ENCODE results near the gene TOP3A.
"Not testable (repeated sequence)": the region's sequence is repeated elsewhere in the genome, so short reads cannot be mapped to it uniquely, and the experiment has no call there.

The TOP3A gene

DNA sequence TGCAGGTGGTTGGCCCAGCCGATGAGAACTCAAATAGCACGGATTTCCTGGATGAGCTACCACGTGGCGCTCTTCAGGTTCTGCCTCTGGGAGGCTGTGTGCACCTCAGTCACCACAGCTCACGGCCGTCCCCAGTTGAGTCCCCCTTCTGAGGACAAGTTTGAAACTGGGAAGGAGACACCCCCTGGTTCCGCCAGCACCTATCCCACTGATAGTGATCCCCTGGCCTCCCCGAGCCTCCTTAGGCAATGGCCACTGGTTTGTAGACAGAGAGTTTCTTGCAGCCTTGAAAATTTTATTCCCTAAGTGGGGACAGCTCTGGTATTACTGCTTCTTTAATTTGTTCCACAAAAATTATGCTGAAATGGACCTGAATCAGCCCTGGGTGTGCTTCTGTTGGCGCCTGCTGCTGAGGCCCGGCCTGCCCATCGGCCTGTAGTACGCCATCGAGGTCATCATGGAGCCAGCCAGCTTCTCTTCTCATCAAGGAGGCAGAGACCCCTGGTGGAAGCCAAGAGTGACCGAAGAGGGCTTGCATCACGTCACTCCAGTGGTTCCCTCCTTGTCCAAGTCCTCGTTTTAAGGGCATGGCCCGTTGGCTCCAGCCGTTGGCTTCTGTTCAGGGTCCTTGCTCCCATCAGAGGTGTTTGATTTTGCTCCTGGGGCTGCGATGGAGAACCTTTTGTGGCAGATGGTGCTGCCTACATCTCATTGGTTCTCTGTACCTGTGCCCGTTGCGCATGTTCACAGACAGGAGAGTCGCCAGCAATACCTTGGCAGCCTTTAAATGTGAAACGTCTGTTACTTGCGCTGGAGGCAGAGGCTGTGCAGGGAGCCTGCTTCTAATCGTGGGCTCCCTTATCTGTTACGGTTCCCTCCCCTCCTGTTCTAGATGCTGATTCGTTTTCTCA lies 9.6 kb upstream of the TOP3A start:
- DNase-seq: no peak

DNA sequence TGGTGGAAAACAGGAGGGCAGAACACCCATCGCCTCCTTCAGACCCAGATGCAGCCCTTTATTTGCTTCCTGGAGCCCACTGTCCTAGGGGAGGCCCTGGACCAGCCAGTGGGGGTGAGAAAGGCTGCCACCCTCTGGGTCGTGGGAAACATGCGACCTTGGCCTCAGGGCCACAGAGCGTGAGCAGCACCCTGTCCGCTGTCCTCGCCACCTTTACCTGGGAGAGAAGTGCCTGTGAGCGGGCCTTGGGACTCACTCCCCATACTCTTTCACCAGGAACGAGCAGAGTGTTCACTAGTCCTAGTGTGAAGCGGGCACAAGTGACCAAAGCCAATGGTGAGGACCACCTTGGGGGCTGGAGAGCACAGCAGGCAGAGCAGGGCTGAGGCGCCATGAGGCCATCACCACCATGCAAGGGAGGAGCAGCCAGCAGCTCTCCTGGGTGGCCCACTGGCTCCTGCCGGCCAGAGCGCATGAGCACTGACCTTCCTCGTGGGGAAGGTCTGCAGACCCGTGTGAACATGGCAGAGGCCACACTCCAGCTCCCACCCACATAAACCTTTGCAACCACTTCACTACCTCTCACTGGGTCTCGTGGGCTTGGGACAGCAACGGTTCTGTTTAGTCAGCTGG lies 8.8 kb upstream of the TOP3A start:
- DNase-seq: no peak

DNA sequence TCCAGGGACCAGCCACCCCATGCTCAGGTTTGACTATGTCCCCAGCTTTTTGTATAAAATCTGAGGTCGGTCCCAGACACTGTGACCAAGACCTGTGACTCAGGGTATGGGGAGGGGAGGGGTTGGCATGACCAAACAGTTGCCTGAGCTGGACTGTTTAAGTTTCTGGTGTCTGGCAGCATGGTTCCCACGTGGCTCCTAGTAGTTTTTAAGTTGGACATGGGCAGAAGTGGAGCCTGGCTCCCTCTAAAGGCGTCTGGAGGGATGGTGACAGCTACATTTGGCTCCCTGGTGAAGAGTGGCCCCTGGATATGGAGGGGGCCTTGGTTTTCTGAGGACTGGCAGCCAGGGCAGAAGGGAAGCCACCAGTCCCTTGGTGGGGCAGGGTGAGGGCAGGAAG lies 8.2 kb upstream of the TOP3A start:
- DNase-seq: no peak

DNA sequence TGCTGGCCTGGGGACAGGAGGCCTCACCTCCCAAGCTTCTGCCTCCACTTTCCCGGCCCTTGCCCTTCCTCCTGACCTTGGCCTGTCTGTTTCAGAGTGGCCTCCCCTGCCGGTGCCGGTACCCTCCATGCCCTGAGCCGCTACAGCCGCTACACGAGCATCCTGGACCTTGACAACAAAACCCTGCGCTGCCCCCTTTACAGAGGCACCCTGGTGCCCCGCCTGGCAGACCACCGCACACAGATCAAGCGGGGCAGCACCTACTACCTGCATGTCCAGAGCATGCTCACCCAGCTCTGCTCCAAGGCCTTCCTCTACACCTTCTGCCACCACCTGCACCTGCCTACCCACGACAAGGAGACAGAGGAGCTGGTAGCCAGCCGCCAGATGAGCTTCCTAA lies 7.7 kb upstream of the TOP3A start:
- no peak for DNase-seq

DNA sequence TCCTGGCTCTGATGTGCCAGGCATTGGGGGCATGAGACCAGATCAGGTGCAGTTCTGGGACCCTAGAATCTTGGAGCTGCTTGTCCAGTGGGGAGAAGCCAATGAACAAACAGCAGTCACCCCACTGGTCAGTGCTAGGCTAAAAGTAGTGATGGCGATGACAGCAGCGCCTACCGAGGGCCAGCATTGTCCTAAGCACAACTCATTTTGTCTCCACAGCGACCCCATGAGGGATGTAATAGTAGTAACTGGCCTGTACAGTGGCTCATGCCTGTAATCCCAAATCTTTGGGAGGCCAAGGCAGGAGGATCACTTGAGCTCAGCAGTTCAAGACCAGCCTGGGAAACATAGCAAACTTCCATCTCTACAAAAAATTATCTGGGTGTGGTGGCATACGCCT lies 6.5 kb upstream of the TOP3A start:
- DNase-seq: no peak

DNA sequence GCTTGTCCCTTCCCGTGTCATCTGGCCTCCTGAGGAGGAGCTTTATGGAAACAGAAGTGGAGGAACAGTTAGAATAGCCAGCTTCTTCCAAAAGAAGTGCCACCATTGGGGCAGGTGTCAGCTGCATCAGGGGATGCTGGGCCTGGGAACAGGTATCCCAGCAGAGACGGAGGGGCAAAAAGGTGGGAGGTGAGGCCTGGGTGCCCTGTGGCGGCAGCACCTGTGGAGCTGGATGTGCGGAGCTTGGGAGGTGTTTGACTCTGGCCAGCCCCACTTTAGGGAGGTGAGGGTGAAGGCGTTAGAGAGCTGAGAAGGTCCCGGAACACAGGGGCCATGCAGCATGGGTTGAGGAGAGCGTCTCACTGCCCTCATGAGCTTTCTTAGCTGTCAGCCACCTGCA lies 5.5 kb upstream of the TOP3A start:
- no peak for DNase-seq

DNA sequence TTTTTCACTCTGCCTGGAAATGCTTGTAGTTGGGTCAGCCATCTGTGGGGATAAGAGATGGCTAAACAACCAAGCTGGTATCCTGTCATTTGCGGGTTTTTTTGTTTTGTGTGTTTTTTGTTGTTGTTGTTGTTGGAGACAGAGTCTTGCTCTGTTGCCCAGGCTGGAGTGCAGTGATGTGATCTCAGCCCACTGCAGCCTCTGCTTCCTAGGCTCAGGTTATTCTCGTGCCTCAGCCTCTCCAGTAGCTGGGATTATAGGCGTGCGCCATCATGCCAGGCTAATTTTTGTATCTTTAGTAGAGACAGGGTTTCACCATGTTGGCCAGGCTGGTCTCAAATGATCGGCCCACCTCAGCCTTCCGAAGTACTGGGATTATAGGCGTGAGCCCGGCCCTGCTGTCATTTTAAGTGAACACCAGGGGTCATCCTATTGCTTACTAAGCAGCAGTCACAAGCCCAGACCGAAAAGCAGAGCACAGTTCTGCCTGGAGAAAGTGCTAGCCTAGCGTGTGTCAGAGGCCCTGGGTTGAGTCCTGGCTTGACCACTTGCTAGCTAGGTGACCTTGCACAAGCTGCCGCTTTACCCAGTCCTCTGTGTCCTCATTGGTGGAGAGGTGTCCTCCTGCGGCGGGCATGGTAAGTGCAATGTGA lies 4.9 kb upstream of the TOP3A start:
- DNase-seq: no peak

DNA sequence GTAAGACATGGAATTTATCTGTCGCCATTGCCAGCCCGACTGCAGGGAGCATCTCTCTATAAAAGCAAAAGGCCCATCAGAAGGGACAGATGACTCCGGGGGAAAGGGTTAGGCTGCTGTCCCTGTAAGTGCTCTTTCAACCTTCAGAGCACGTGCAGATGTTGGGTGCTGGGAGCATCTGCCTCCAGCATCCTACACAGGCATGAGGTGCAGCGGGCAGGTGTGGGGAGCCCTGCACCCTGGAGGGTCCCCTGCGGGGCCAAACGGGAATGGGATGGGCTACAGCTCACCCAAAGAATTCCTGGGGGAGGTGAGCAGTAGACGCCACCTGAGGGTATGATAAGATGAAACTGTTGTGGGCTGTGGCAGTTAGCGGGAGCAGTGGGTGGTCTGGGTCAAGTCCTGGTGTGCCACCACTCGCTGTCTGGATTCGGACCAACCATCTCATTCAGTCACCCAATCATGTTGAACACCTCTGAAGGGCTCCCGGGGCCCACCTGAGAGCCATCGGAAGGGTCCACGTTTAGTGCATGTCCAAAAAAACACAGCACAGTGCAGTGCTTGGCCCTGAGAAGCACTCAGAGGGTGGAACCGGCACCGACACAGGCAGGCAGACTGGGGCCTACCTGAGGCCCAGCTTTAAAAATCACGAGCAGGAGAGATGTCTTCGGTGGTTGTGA lies 4.1 kb upstream of the TOP3A start:
- DNase-seq: no peak

DNA sequence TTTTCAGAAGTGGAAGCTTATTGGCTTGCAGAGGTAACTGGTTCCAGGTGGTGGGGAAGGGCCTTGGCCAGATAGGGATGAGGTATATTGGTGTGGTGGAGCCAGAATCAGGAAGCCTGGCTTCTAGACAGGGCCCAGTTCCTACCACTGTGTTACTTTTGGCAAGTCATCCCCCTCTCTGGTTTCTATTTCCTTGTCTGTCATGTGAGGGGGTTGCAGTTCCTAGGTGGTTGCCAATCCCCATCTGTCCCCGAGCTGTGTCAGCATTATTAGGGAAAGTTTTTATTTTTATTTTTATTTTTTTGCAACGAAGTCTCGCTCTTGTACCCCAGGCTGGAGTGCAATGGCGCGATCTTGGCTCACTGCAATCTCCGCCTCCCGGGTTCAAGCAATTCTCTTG lies 3.3 kb upstream of the TOP3A start:
- DNase-seq: no peak

DNA sequence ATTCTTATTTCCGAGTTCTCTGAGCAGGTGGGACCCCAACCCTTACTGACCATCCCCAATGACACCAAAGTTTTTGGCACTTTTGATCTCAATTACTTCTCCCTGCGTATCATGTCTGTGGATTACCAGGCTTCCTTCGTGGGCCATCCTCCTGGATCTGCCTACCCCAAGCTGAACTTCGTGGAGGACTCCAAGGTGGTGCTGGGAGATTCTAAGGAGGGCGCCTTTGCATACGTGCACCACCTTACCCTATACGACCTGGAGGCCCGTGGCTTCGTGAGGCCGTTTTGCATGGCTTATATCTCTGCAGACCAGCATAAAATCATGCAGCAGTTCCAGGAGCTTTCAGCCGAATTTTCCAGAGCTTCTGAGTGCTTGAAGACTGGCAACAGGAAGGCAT lies 1.2 kb upstream of the TOP3A start:
- DNase-seq: no peak

DNA sequence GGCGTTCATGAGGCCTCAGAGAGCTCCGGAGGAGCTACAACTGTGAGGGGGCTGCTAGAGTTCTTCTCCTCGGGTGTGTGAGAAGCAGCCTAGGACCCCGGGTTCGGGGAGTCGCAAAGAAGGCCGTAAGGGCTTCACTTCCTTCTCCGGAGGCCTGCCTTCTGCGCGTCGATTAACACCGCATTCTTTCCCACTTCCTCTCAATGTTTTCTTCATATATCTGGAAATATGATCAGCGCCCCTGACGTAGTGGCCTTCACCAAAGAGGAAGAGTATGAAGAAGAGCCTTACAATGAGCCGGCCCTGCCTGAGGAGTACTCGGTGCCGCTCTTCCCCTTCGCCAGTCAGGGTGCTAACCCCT lies 748 bp upstream of the TOP3A start:
- no peak for DNase-seq

DNA sequence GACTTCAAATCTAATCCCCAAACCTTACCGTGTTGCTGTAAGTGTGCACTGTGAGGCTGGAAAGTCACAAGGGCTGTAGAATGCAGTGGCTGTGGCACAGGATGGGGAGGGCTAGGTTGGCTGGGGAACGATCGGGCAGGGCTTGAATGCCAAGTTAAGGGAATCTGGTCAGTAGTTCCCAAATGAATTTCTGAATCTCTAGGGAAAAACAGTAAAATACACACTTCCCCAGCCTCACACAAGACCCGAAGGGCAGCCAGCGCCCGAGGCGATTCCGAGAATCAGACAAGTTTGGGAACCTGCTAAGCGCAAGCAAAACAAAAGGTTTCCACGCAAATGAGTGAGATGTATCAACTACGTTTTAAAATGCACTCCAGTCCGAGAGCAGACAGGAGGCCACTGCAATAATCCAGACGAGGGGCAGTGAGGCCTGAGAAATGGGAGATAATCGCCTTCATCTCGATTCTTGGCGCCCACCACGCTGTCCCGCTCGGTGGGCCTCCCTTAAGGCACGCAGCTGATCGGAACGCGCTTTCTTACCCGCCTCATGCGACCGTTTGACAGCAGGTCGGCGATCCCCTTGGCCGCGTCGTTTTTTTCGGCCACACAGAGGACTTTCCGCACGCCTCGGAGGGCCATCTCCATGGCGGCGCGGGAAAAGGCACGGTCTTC lies 599 bp downstream of the TOP3A start:
- no peak for DNase-seq

DNA sequence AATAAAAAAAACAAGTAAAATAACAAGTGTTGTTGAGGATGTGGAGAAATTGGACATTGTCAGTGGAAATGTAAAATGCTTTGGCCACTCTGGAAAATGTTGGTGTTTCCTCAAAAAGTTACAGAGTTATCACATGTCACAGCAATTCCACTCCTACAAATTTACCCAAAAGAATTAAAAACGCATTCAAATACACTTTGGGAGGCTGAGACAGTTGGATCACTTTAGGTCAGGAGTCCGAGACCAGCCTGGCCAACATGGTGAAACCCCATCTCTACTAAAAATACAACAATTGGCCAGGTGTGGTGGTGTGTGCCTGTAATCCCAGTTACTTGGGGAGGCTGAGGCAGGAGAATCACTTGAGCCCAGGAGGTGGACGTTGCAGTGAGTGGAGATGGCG lies 5.6 kb downstream of the TOP3A start:
- DNase-seq: no peak

DNA sequence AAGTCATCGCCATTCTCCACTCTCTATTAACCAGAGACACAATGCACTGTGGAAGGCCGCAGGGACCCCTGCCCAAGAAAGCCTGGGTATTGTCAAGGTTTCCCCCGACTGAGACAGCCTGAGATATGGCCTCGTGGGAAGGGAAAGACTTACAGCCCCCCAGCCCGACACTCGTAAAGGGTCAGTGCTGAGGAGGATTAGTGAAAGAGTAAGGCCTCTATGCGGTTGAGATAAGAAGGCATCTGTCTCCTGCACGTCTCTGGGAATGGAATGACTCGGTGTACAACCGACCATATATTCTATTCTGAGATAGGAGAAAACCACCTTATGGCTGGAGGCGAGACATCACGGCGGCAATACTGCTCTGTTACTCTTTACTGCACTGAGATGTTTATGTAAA lies 11.6 kb downstream of the TOP3A start:
- DNase-seq: not testable (repeated sequence)

DNA sequence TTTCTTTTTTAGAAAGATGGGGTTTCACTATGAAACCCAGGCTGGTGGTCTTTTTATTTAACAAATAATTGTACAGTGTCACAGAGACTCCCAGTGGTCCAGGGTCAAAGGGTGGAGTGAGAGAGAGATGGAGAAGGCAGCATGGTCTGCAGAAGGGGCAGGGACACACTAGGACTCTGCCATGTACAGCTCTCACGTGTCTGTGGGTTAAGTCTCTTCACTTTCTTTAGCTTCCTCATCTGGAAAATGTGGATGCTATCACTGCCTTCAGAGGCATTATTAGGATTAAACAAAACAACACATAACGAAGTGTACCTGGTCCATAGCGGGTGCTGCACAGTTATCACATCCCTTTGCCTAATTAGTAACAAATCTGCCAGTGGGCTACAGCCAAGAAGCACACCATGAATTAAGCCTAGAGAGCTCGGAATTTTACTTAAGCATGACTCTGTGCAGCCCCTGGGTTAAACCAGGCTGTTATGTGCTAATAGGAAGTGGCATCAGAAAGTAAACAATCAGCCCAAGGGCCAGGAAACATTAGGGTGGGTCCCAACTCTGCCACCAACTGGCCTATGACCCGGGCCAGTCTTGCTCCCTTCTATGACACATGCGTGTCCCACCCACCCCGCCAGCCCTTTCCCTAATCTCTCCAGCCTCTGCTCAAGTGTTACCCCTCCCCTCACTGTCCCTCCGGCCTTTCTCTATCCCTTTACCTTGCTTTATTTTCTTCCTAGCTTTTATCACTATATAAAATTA lies 13.9 kb downstream of the TOP3A start:
- no peak for DNase-seq

DNA sequence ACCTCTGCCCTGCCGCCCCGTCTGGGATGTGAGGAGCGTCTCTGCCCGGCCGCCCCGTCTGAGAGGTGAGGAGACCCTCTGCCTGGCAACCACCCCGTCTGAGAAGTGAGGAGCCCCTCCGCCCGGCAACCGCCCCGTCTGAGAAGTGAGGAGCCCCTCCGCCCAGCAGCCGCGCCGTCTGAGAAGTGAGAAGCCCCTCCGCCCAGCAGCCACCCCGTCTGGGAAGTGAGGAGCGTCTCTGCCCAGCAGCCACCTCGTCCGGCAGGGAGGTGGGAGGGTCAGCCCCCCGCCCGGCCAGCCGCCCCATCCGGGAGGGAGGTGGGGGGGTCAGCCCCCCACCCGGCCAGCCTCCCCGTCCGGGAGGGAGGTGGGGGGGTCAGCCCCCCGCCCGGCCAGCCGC lies 16.7 kb downstream of the TOP3A start:
- DNase-seq: not testable (repeated sequence)

DNA sequence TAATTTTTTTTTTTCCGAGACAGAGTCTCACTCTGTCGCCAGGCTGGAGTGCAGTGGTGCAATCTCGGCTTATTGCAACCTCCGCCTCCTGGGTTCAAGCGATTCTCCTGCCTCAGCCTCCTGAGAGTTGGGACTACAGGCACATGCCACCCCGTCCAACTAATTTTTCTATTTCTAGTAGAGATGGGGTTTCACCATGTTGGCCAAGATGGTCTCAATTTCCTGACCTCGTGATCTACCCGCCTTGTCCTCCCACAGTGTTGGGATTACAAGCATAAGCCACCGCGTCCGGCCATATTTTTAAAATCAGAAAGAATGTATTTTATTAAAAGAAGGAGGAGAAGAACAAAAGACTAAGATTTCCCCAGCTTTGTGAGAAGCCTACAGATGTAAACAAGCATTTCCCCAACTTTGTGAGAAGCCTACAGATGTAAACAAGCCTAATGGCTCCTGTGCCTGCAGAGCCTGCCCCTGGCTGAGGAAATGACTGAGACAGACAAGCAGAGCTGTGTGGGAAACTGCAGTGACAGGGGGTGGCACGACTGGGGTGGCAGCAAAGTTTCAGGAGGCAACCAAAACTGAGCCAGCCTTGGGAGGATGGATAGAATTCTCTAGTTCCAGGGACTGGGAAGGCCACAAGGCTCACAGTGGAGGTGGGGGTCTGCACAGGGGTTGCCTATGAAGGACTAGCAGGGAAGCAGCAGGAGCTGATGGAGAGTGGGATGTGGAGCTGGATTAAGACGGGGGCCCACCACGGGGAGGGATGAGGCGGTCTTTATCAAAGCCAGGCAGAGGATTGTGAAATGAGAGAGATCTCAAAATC lies 22.9 kb downstream of the TOP3A start:
- no peak for DNase-seq

DNA sequence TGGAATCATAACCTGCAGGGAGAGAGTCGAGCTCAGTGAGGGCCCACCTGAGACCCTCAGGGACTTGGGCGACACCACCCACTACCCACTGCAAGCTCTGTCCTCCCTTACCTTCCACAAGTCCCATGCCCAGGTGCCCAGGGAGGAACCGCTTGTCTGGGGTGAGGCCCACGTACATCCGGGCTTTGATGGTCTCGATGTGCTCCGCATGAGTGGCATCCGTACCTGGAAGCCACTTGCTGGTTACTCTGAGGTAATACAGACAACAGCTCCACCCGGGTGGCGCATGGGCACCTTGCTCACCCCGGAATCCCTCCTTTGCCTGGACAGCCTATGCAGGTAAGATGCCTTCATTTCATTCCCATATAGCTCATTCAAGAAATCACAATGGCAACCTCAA lies 29.5 kb downstream of the TOP3A start:
- DNase-seq: no peak

DNA sequence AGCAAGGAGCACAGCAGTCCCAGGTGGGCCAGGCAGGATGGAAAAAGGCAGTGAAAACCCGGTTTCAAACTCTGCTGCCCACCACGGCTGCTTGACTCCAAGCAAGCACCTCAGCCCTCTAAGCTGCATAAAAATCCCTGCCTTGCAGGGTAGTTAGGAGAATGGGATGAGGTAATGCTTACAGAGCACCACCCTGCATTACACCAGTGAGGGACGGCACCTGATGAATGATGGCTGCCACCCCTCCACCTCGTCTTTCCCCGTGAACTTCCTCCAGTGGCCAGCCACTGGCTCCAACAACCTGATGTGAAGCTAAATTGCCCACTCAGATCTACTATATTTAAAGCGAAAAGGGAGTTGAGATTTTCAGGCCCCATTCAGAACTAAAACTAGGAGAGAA lies 33.0 kb downstream of the TOP3A start:
- DNase-seq: no peak

DNA sequence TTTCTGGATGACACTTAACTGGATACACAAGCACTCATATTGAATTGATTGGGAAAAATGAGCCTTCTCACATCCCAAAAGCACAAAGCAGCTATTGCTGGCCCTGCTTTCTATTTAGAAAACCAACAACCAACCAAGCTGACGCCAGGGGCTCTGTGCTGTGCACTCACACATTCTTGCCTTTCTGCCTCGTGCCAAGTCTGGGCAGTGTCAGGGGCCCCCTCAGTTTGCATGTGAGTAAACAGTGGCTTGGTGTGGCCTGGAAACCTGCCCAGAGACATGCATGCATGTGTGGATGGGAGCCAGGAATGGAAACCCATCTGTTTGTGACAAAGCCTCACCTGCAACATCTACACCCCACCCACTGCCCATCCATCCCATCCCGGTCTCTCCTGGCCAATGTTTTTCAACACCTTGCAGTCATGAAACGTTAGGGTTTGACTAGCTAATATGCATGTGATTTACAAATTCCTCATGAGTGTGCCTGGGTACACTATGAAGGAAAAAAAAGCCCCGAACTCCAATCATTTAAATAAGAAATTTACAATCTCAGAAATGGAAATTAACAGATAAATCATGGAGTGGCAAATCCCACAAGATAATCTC lies 33.9 kb downstream of the TOP3A start:
- DNase-seq: no peak

DNA sequence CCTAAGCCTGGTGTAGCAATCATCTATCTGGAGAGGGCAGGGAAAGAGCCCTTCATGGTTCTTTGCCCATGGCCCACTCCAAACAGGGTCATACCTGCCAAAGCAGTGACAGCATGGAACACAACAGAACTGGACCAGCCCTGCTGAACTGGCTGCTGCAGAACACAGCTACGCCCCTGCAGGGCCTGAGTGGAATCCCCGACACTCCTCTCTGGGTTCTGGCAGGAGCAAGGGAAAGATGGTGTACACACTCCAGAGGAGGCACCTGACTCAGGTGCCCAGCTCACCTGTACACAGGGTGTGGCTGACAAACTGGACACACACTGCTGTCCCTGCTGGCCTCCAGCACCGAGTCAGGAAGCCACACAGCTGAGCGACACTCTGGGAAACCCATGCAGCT lies 34.5 kb downstream of the TOP3A start:
- no peak for DNase-seq

Measured in NCI-H1436 treated with DMSO at 0.1 percent for 48 hours (cell line).